Keratinocyte (primary cell): Measurements from ENCODE around the gene TNFRSF11A. TPM values are rescaled to one million over a fixed set of nuclear protein-coding genes. Genes with fewer than 3 reads are reported as not detected.

Source experiments
- DNase-seq: peaks from one replicate; pipeline ENCODE4 v3.0.0-alpha.2; 2011; ENCODE audit warnings: low read depth, missing footprints, low spot score
- FAIRE-seq: peaks from 2 replicates; lab custom pipeline; 2011; peaks lifted over from hg19 to GRCh38; lab: Jason Lieb, UNC
- H2AFZ ChIP-seq: 2 replicates; pipeline ENCODE4 v1.6.0; 2012; ENCODE audit warnings: low read length, control low read depth, inconsistent platforms; ENCODE audit not compliant: control insufficient read depth
- H3K27ac ChIP-seq: 2 replicates; pipeline ENCODE4 v1.5.1; 2011; ENCODE audit warnings: low read length; ENCODE audit not compliant: control insufficient read depth, insufficient read depth
- H3K27me3 ChIP-seq: 3 replicates; pipeline ENCODE4 v1.6.0; 2011; ENCODE audit warnings: low read length; ENCODE audit not compliant: control insufficient read depth, insufficient read depth; ENCODE audit errors: extremely low read depth
- H3K36me3 ChIP-seq, 2 experiments: 2 replicates in 1 of 2; 3 replicates in 1 of 2; pipeline ENCODE4 v1.5.1; 2011; ENCODE audit warnings: low read length in 2 of 2, mild to moderate bottlenecking in 1 of 2; ENCODE audit not compliant: control insufficient read depth in 2 of 2, insufficient read depth in 2 of 2; ENCODE audit errors: extremely low read depth in 1 of 2
- H3K4me1 ChIP-seq: 3 replicates; pipeline ENCODE4 v1.5.1; 2011; ENCODE audit warnings: low read length; ENCODE audit not compliant: control insufficient read depth, insufficient read depth; ENCODE audit errors: extremely low read depth
- H3K4me2 ChIP-seq: 3 replicates; pipeline ENCODE4 v1.6.0; 2011; ENCODE audit warnings: low read depth, low read length; ENCODE audit not compliant: control insufficient read depth, insufficient read depth; ENCODE audit errors: extremely low read depth
- H3K4me3 ChIP-seq, 3 experiments: fragments of 200-600 bp in 1 of 3; sonication (generic) in 1 of 3; 2 replicates in 2 of 3; 3 replicates in 1 of 3; pipeline ENCODE4 v1.5.1; 2011 to 2016; ENCODE audit warnings: low read length in 3 of 3, mild to moderate bottlenecking in 3 of 3, control low read depth in 2 of 3, inconsistent platforms in 1 of 3, low read depth in 1 of 3, mixed read lengths in 1 of 3, mixed run types in 1 of 3, moderate library complexity in 1 of 3; ENCODE audit not compliant: control insufficient read depth in 2 of 3, insufficient read depth in 2 of 3; ENCODE audit errors: extremely low read depth in 1 of 3
- H3K79me2 ChIP-seq: 2 replicates; pipeline ENCODE4 v1.6.0; 2012; ENCODE audit warnings: low read length; ENCODE audit not compliant: control insufficient read depth, insufficient read depth
- H3K9ac ChIP-seq: 3 replicates; pipeline ENCODE4 v1.6.0; 2011; ENCODE audit warnings: low read length; ENCODE audit not compliant: control insufficient read depth, insufficient read depth; ENCODE audit errors: extremely low read depth
- H3K9me1 ChIP-seq: 3 replicates; pipeline ENCODE4 v1.6.0; 2011; ENCODE audit warnings: low read length; ENCODE audit not compliant: control insufficient read depth, insufficient read depth; ENCODE audit errors: extremely low read depth
- H3K9me3 ChIP-seq: 2 replicates; pipeline ENCODE4 v1.5.1; 2012; ENCODE audit warnings: low read depth, low read length; ENCODE audit not compliant: control insufficient read depth
- H4K20me1 ChIP-seq: 3 replicates; pipeline ENCODE4 v1.6.0; 2011; ENCODE audit warnings: low read length; ENCODE audit not compliant: control insufficient read depth, insufficient read depth; ENCODE audit errors: extremely low read depth
- EZH2 ChIP-seq: IDR thresholded peaks from one replicate; pipeline ENCODE4 v1.6.1; 2012; ENCODE audit warnings: inconsistent platforms, mild to moderate bottlenecking, low read length, moderate library complexity
- dilution Hi-C: fragments of 300-500 bp; cut with MboI; formaldehyde crosslinking; loops from one replicate; pipeline ENCODE4 v1.7.0; 2020; ENCODE audit warnings: low sequenced_read_pairs; ENCODE audit not compliant: extremely low pct_ligation_motif_present
- polyA plus RNA-seq, 5 experiments: library from polyadenylated mRNA; depleted of rRNA in 3 of 5; stranded (reverse) in 3 of 5; stranded (forward) in 1 of 5; unstranded in 1 of 5; fragments of >200 nt; gene quantifications; 1 replicate in 1 of 5; 2 replicates in 3 of 5; 3 replicates in 1 of 5; pipeline versions ENCODE4 v1.2.1 to v1.2.3, GENCODE V29; 2011 to 2012; ENCODE audit warnings: missing spikeins in 2 of 5, low read depth in 1 of 5, low replicate concordance in 1 of 5
- TF ChIP-seq, protein P1 (sequence below), 3 experiments: IDR thresholded peaks in 1 of 3; conservative IDR thresholded peaks in 1 of 3; optimal IDR thresholded peaks in 1 of 3; 2 replicates in 2 of 3; 3 replicates in 1 of 3; pipeline versions ENCODE3 to v1.5.1; 2011; ENCODE audit warnings: low read length in 3 of 3, mild to moderate bottlenecking in 3 of 3, moderate library complexity in 2 of 3, control low read depth in 1 of 3, inconsistent platforms in 1 of 3; ENCODE audit not compliant: insufficient read depth in 2 of 3; ENCODE audit errors: extremely low read depth in 1 of 3

TNFRSF11A gene
- polyA plus RNA-seq, 1 donor (not counting 4 experiments of a cell fraction or from before 2014, with no cell fraction given): 0.51 TPM

DNA sequence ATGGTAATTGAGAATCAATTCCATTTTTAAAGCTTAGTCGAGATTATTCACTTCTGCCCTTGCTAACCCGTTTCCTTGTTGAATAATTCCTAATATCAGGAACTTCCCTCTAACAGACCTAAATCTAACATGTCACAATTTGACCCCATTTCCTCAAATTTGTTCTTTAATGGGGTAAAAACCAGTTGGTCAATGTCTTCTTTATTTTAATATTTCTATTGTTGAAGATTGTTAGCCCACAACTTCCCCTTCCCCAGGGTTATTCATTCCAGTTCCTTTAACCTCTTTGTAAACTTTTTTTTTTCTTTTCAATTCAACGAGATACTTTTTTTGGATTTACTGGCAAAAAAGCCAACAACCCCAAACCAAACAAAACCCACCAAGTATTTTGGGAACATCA, 7.3 kb downstream of the TNFRSF11A start:
- no peaks in the 10 kb centered on the region for H3K79me2 ChIP-seq
- no peaks in the 10 kb centered on the region for H3K9me1 ChIP-seq
- TF ChIP-seq, protein P1, sequence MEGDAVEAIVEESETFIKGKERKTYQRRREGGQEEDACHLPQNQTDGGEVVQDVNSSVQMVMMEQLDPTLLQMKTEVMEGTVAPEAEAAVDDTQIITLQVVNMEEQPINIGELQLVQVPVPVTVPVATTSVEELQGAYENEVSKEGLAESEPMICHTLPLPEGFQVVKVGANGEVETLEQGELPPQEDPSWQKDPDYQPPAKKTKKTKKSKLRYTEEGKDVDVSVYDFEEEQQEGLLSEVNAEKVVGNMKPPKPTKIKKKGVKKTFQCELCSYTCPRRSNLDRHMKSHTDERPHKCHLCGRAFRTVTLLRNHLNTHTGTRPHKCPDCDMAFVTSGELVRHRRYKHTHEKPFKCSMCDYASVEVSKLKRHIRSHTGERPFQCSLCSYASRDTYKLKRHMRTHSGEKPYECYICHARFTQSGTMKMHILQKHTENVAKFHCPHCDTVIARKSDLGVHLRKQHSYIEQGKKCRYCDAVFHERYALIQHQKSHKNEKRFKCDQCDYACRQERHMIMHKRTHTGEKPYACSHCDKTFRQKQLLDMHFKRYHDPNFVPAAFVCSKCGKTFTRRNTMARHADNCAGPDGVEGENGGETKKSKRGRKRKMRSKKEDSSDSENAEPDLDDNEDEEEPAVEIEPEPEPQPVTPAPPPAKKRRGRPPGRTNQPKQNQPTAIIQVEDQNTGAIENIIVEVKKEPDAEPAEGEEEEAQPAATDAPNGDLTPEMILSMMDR (optimal IDR thresholded peaks at IDR 0.05 in 1 of 3, IDR thresholded peaks at IDR 0.05 in 1 of 3, conservative IDR thresholded peaks at IDR 0.05 in 1 of 3; ENCODE audit: extremely low read depth in 1 of 3, insufficient read depth in 2 of 3, low read length in 3 of 3): no peak
- no peak for TF ChIP-seq EZH2
- FAIRE-seq: no peak
- H3K4me3 ChIP-seq: no peak overlapping the region
- H3K9ac ChIP-seq: no peak overlapping the region
- no peaks in the 10 kb centered on the region for H3K36me3 ChIP-seq
- H3K4me1 ChIP-seq: peaks cover 6% of the 10 kb centered on the region
- no peaks in the 10 kb centered on the region for H3K9me3 ChIP-seq
- no peak overlapping the region for H2AFZ ChIP-seq
- H3K27ac ChIP-seq: no peak overlapping the region
- peaks cover 1% of the 10 kb centered on the region for H3K27me3 ChIP-seq
- H3K4me2 ChIP-seq: no peak overlapping the region
- no peaks in the 10 kb centered on the region for H4K20me1 ChIP-seq
- dilution Hi-C loops: no loop called here
- no peak for DNase-seq

DNA sequence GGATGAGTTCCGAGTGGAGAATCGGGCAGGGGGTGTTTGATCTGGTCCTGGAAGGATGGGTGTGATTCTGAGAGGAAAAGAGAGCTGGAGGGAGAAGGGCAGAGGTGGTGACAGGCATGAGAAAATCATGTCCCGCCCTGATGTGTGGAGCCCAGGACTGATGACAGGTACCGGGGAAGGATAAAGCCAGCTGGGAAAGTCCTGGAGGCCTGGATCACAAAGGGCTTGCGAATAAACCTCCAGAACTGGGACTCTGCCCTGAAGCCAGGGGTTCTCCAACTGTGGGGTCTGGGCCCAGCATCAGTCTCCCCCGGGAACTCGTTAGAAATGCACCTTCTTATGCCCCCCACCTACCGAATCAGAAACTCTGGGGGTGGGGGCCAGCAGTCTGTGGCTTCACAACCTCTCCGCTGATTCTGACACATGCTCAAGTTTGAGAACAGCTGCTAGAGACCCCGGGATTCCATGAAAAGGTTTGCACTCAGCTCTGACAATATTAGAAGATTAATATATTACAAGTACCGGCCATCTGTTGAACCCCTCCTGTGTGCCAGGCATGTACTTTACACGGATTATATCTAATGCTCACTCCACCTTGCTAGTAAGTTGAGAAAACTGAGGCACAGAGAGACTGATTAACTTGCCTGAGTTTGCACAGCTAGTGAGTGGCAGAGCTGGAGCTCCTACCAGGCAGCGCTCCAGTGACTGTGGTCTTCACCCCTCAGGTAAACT, 8.0 kb downstream of the TNFRSF11A start:
- FAIRE-seq: no peak
- dilution Hi-C loops: no loop called here
- H3K4me1 ChIP-seq: peaks cover 6% of the 10 kb centered on the region
- no peaks in the 10 kb centered on the region for H3K9me1 ChIP-seq
- no peak overlapping the region for H3K27ac ChIP-seq
- H3K79me2 ChIP-seq: no peaks in the 10 kb centered on the region
- no peaks in the 10 kb centered on the region for H3K9me3 ChIP-seq
- H2AFZ ChIP-seq: no peak overlapping the region
- H3K9ac ChIP-seq: no peak overlapping the region
- H3K4me2 ChIP-seq: no peak overlapping the region
- TF ChIP-seq, protein P1 (optimal IDR thresholded peaks at IDR 0.05 in 1 of 3, IDR thresholded peaks at IDR 0.05 in 1 of 3, conservative IDR thresholded peaks at IDR 0.05 in 1 of 3; ENCODE audit: extremely low read depth in 1 of 3, insufficient read depth in 2 of 3, low read length in 3 of 3): no peak
- TF ChIP-seq EZH2: no peak
- DNase-seq: no peak
- no peak overlapping the region for H3K4me3 ChIP-seq
- no peaks in the 10 kb centered on the region for H3K27me3 ChIP-seq
- no peaks in the 10 kb centered on the region for H3K36me3 ChIP-seq
- H4K20me1 ChIP-seq: no peaks in the 10 kb centered on the region
